H1 (cell line): ENCODE data around the gene DLL3. TPM values are rescaled to one million over a fixed set of nuclear protein-coding genes. Genes with fewer than 3 reads are reported as not detected.

Source experiments
- BACH1 ChIP-seq: IDR thresholded peaks from 2 replicates; pipeline ENCODE4 v1.6.1; 2012; ENCODE audit warnings: low read length, improper control_type of control experiment
- CBX5 ChIP-seq: fragments of 300-800, 300-1000 bp; sonication (generic); IDR thresholded peaks from 2 replicates; pipeline ENCODE4 v1.7.1; 2016; ENCODE audit warnings: antibody characterized with exemption, low read length, low read depth
- CEBPB ChIP-seq: IDR thresholded peaks from 2 replicates; pipeline ENCODE4 v1.6.1; 2012; ENCODE audit warnings: low read depth, low read length
- CHD2 ChIP-seq: IDR thresholded peaks from 2 replicates; pipeline ENCODE4 v1.6.1; 2012; ENCODE audit warnings: low read length, improper control_type of control experiment
- CREB1 ChIP-seq: IDR thresholded peaks from 2 replicates; pipeline ENCODE4 v1.6.1; 2012; ENCODE audit warnings: inconsistent platforms
- EGR1 ChIP-seq: IDR thresholded peaks from 2 replicates; pipeline ENCODE4 v1.6.1; 2011; ENCODE audit warnings: low read depth, low read length, borderline replicate concordance
- EZH2 ChIP-seq: fragments of 200-600 bp; sonication (generic); IDR thresholded peaks from 2 replicates; pipeline ENCODE4 v1.7.1; 2012; ENCODE audit warnings: low read depth, mild to moderate bottlenecking, moderate library complexity, low read length, inconsistent platforms; ENCODE audit not compliant: severe bottlenecking
- JUN ChIP-seq: IDR thresholded peaks from 2 replicates; pipeline ENCODE4 v1.6.1; 2011; ENCODE audit warnings: low read depth, mild to moderate bottlenecking, improper control_type of control experiment, low read length
- KDM4A ChIP-seq: IDR thresholded peaks from one replicate; pipeline ENCODE4 v1.7.1; 2012; ENCODE audit warnings: low read depth, mild to moderate bottlenecking, moderate library complexity, low read length, inconsistent platforms; ENCODE audit not compliant: severe bottlenecking
- MAFK ChIP-seq: IDR thresholded peaks from 2 replicates; pipeline ENCODE4 v1.6.1; 2012; ENCODE audit warnings: low read depth, mild to moderate bottlenecking, improper control_type of control experiment, low read length
- PHF8 ChIP-seq: fragments of 200-600 bp; sonication (generic); conservative IDR thresholded peaks from 2 replicates; pipeline ENCODE4 v1.7.1; 2012; ENCODE audit warnings: low read depth, mild to moderate bottlenecking, inconsistent platforms, low read length, moderate library complexity
- POLR2A ChIP-seq, 2 experiments: IDR thresholded peaks; 1 replicate in 1 of 2; 2 replicates in 1 of 2; pipeline ENCODE4 v1.6.1; 2011; ENCODE audit warnings: low read depth in 2 of 2, low read length in 2 of 2, mild to moderate bottlenecking in 2 of 2; ENCODE audit errors: control extremely low read depth in 1 of 2
- POU5F1 ChIP-seq: IDR thresholded peaks from 2 replicates; pipeline ENCODE4 v1.6.1; 2011; ENCODE audit warnings: low read depth, mild to moderate bottlenecking, low read length, moderate library complexity
- RAD21 ChIP-seq, 2 experiments: IDR thresholded peaks in 1 of 2; conservative IDR thresholded peaks in 1 of 2; 2 replicates each; pipeline ENCODE4 v1.6.1; 2011; ENCODE audit warnings: low read depth in 2 of 2, low read length in 2 of 2, improper control_type of control experiment in 1 of 2, inconsistent platforms in 1 of 2, mild to moderate bottlenecking in 1 of 2, moderate library complexity in 1 of 2
- RBBP5 ChIP-seq: IDR thresholded peaks from 2 replicates; pipeline ENCODE4 v1.7.1; 2012; ENCODE audit warnings: low read depth, mild to moderate bottlenecking, inconsistent platforms, low read length, moderate library complexity, borderline replicate concordance
- RFX5 ChIP-seq: IDR thresholded peaks from 2 replicates; pipeline ENCODE4 v1.6.1; 2011; ENCODE audit warnings: low read depth, low read length, improper control_type of control experiment, borderline replicate concordance
- TAF1 ChIP-seq: IDR thresholded peaks from 2 replicates; pipeline ENCODE4 v1.6.1; 2011; ENCODE audit warnings: mild to moderate bottlenecking, low read depth, low read length
- TCF12 ChIP-seq: IDR thresholded peaks from 2 replicates; pipeline ENCODE4 v1.6.1; 2011; ENCODE audit warnings: low read depth, mild to moderate bottlenecking, low read length
- YY1 ChIP-seq: IDR thresholded peaks from 2 replicates; pipeline ENCODE4 v1.6.1; 2011; ENCODE audit warnings: low read depth, mild to moderate bottlenecking, low read length
- polyA plus RNA-seq, 7 experiments: library from polyadenylated mRNA; depleted of rRNA in 3 of 7; stranded (reverse) in 5 of 7; unstranded in 2 of 7; fragments of >200 nt in 5 of 7; fragments of 200-250 nt in 2 of 7; gene quantifications; 1 replicate in 5 of 7; 2 replicates in 1 of 7; 4 replicates in 1 of 7; pipeline versions ENCODE4 v1.2.1 to v1.2.3, GENCODE V29; 2011 to 2013; ENCODE audit warnings: missing spikeins in 2 of 7, mixed read lengths in 2 of 7
- total RNA-seq: library from RNA; stranded (reverse); fragmentation: NEBNext Ultra II Directional; extraction: Animal tissue kit (Norgen Biotek cat#: 25700); gene quantifications from 2 replicates; pipeline ENCODE4 v1.2.1, GENCODE V29; 2021
- TF ChIP-seq, protein P1 (sequence below): IDR thresholded peaks from 2 replicates; pipeline ENCODE4 v1.6.1; 2012; ENCODE audit warnings: inconsistent platforms
- TF ChIP-seq, protein P2 (sequence below): IDR thresholded peaks from 2 replicates; pipeline ENCODE4 v1.6.1; 2012; ENCODE audit warnings: low read length, inconsistent platforms
- TF ChIP-seq, protein P3 (sequence below): IDR thresholded peaks from 2 replicates; pipeline ENCODE4 v1.6.1; 2011; ENCODE audit warnings: low read length, improper control_type of control experiment

Gene DLL3
- total and polyA plus RNA-seq, 2 of the 8 experiments (the other 6 are each of a cell fraction or from before 2014, with no cell fraction given), result 12.2 to 13.8 TPM

DNA sequence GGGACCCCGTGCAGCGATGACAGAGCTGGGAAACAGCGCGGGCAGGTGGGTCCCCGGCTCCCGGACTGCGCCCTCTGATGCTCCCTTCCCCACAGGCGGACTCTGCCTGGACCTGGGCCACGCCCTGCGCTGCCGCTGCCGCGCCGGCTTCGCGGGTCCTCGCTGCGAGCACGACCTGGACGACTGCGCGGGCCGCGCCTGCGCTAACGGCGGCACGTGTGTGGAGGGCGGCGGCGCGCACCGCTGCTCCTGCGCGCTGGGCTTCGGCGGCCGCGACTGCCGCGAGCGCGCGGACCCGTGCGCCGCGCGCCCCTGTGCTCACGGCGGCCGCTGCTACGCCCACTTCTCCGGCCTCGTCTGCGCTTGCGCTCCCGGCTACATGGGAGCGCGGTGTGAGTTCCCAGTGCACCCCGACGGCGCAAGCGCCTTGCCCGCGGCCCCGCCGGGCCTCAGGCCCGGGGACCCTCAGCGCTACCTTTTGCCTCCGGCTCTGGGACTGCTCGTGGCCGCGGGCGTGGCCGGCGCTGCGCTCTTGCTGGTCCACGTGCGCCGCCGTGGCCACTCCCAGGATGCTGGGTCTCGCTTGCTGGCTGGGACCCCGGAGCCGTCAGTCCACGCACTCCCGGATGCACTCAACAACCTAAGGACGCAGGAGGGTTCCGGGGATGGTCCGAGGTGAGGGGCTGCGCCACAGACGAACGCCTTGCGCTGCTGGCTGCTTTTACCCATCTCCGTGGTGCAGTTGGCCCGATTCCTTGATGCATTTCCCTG lies 8.4 kb downstream of the DLL3 start (continued):
- TF ChIP-seq KDM4A, result peak; percentile 97
- TF ChIP-seq CBX5, result no peak
- no peak for TF ChIP-seq CHD2
- TF ChIP-seq PHF8, result peak; percentile 34; the same call in 1 of the 2 replicates
- no peak; the same call in 1 of the 2 replicates for TF ChIP-seq CREB1
- TF ChIP-seq YY1, result no peak
- TF ChIP-seq RAD21 (IDR thresholded peaks at IDR 0.05 in 1 of 2, conservative IDR thresholded peaks at IDR 0.05 in 1 of 2; ENCODE audit: low read depth in 2 of 2, low read length in 2 of 2), result no peak
- TF ChIP-seq, protein P1, sequence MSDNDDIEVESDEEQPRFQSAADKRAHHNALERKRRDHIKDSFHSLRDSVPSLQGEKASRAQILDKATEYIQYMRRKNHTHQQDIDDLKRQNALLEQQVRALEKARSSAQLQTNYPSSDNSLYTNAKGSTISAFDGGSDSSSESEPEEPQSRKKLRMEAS, result peak; percentile 99
- no peak for TF ChIP-seq MAFK
- no peak for TF ChIP-seq CEBPB
- TF ChIP-seq EGR1, result no peak
- TF ChIP-seq RBBP5, result 0 out of 2 replicates have a peak, but pooled peaks have one; percentile 49
- TF ChIP-seq TCF12, result no peak
- TF ChIP-seq, protein P2, sequence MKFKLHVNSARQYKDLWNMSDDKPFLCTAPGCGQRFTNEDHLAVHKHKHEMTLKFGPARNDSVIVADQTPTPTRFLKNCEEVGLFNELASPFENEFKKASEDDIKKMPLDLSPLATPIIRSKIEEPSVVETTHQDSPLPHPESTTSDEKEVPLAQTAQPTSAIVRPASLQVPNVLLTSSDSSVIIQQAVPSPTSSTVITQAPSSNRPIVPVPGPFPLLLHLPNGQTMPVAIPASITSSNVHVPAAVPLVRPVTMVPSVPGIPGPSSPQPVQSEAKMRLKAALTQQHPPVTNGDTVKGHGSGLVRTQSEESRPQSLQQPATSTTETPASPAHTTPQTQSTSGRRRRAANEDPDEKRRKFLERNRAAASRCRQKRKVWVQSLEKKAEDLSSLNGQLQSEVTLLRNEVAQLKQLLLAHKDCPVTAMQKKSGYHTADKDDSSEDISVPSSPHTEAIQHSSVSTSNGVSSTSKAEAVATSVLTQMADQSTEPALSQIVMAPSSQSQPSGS, result no peak
- no peak for TF ChIP-seq RFX5
- 0 out of 2 replicates have a peak, but pooled peaks have one; percentile 43 for TF ChIP-seq BACH1
- no peak for TF ChIP-seq POLR2A (IDR thresholded peaks at IDR 0.05; ENCODE audit: control extremely low read depth in 1 of 2, low read depth in 2 of 2, low read length in 2 of 2)
- TF ChIP-seq, protein P3, sequence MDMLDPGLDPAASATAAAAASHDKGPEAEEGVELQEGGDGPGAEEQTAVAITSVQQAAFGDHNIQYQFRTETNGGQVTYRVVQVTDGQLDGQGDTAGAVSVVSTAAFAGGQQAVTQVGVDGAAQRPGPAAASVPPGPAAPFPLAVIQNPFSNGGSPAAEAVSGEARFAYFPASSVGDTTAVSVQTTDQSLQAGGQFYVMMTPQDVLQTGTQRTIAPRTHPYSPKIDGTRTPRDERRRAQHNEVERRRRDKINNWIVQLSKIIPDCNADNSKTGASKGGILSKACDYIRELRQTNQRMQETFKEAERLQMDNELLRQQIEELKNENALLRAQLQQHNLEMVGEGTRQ, result peak; percentile 36; the same call in 1 of the 2 replicates
- peak; percentile 72 for TF ChIP-seq EZH2
- TF ChIP-seq JUN, result no peak
- 0 out of 2 replicates have a peak, but pooled peaks have one; percentile 37 for TF ChIP-seq TAF1
- no peak for TF ChIP-seq POU5F1
